GM23338 (cell line): Measurements from ENCODE around the gene COL16A1. TPM values are rescaled to one million over a fixed set of nuclear protein-coding genes. Genes with fewer than 3 reads are reported as not detected.

ENCODE experiments used
- ATAC-seq: fragments of 200-7000 bp; cut with Tn5 transposase; 3 replicates; pipeline ENCODE4 v1.9.1; 2020
- DNase-seq: peaks from one replicate; pipeline ENCODE4 v3.0.0-alpha.2; 2015; ENCODE audit warnings: low spot score
- H2AFZ ChIP-seq: fragments of 200-600 bp; sonication (generic); 2 replicates; pipeline ENCODE4 v1.8.0; 2016; ENCODE audit warnings: antibody characterized with exemption, mild to moderate bottlenecking, moderate library complexity
- H3F3A ChIP-seq: fragments of 200-600 bp; sonication (generic); replicated peaks from 2 replicates; pipeline ENCODE4 v1.8.0; 2017; ENCODE audit warnings: antibody characterized with exemption, mixed run types, low read depth
- H3K27ac ChIP-seq: fragments of 200-600 bp; sonication (generic); 2 replicates; pipeline ENCODE4 v1.6.1; 2016; ENCODE audit warnings: low read depth
- H3K27me3 ChIP-seq: fragments of 200-600 bp; sonication (generic); 2 replicates; pipeline ENCODE4 v1.8.0; 2016; ENCODE audit warnings: mild to moderate bottlenecking, mixed run types, moderate library complexity; ENCODE audit not compliant: insufficient read depth
- H3K36me3 ChIP-seq: fragments of 200-600 bp; sonication (generic); 2 replicates; pipeline ENCODE4 v1.8.0; 2016; ENCODE audit warnings: mild to moderate bottlenecking; ENCODE audit not compliant: insufficient read depth
- H3K4me1 ChIP-seq: fragments of 200-600 bp; sonication (generic); 2 replicates; pipeline ENCODE4 v1.8.0; 2016; ENCODE audit warnings: mild to moderate bottlenecking, moderate library complexity; ENCODE audit not compliant: insufficient read depth
- H3K4me2 ChIP-seq: fragments of 200-600 bp; sonication (generic); 2 replicates; pipeline ENCODE4 v1.7.1; 2017; ENCODE audit warnings: mixed run types
- H3K4me3 ChIP-seq: fragments of 200-600 bp; sonication (generic); 2 replicates; pipeline ENCODE4 v1.6.1; 2016; ENCODE audit warnings: mixed run types
- H3K79me2 ChIP-seq: fragments of 200-600 bp; sonication (generic); replicated peaks from 2 replicates; pipeline ENCODE4 v1.8.0; 2017; ENCODE audit warnings: mild to moderate bottlenecking; ENCODE audit not compliant: insufficient read depth
- H3K9me2 ChIP-seq: fragments of 200-600 bp; sonication (generic); 2 replicates; pipeline ENCODE4 v1.8.0; 2017; ENCODE audit not compliant: insufficient read depth
- H4K20me1 ChIP-seq: fragments of 200-600 bp; sonication (generic); replicated peaks from 2 replicates; pipeline ENCODE4 v1.8.0; 2017; ENCODE audit warnings: mild to moderate bottlenecking; ENCODE audit not compliant: insufficient read depth
- H3K27ac Mint-ChIP-seq: 2 replicates; pipeline ENCODE4 v1.8.0; 2020; ENCODE audit warnings: inconsistent platforms, mild to moderate bottlenecking, moderate library complexity, mixed read lengths
- H3K27me3 Mint-ChIP-seq: 3 replicates; pipeline ENCODE4 v1.8.0; 2022; ENCODE audit warnings: low read depth, mild to moderate bottlenecking, moderate library complexity, mixed read lengths, inconsistent platforms; ENCODE audit not compliant: insufficient read depth, poor library complexity
- H3K36me3 Mint-ChIP-seq: 3 replicates; pipeline ENCODE4 v1.8.0; 2021; ENCODE audit warnings: low read depth, mild to moderate bottlenecking, inconsistent platforms, moderate library complexity, mixed read lengths
- H3K4me1 Mint-ChIP-seq: 3 replicates; pipeline ENCODE4 v1.8.0; 2020; ENCODE audit warnings: mild to moderate bottlenecking, inconsistent platforms, mixed read lengths
- H3K4me3 Mint-ChIP-seq: 3 replicates; pipeline ENCODE4 v1.8.0; 2021; ENCODE audit warnings: moderate library complexity, mild to moderate bottlenecking, inconsistent platforms, mixed read lengths
- H3K9me3 Mint-ChIP-seq: 3 replicates; pipeline ENCODE4 v1.8.0; 2020; ENCODE audit warnings: moderate library complexity, mild to moderate bottlenecking, inconsistent platforms, mixed read lengths
- CREB1 ChIP-seq: fragments of 250-450 bp; sonication (Bioruptor Pico); IDR thresholded peaks from 2 replicates; pipeline ENCODE4 v1.5.0; 2020; ENCODE audit warnings: low read depth, mild to moderate bottlenecking, moderate library complexity
- CTCF ChIP-seq, 2 experiments: fragments of 200-600 bp in 1 of 2; sonication (generic) in 1 of 2; conservative IDR thresholded peaks; 2 replicates each; pipeline versions ENCODE4 v1.5.1 to v1.6.1; 2016 to 2017; ENCODE audit warnings: antibody characterized with exemption in 2 of 2, low read depth in 2 of 2, mild to moderate bottlenecking in 2 of 2, moderate library complexity in 1 of 2
- ETS1 ChIP-seq: IDR thresholded peaks from 2 replicates; pipeline ENCODE4 v1.6.1; 2016; ENCODE audit warnings: antibody characterized with exemption
- EZH2 ChIP-seq: fragments of 200-600 bp; sonication (generic); IDR thresholded peaks from one replicate; pipeline ENCODE4 v1.8.0; 2017; ENCODE audit warnings: antibody characterized with exemption, mild to moderate bottlenecking, low read depth; ENCODE audit not compliant: unreplicated experiment
- EZH2phosphoT487 ChIP-seq: fragments of 200-600 bp; sonication (generic); IDR thresholded peaks from one replicate; pipeline ENCODE4 v1.8.1; 2018; ENCODE audit warnings: antibody characterized with exemption; ENCODE audit not compliant: unreplicated experiment
- JUNB ChIP-seq: IDR thresholded peaks from one replicate; pipeline ENCODE4 v1.6.1; 2016; ENCODE audit warnings: antibody characterized with exemption; ENCODE audit not compliant: unreplicated experiment
- NANOG ChIP-seq: IDR thresholded peaks from 2 replicates; pipeline ENCODE4 v1.6.1; 2016; ENCODE audit warnings: antibody characterized with exemption, borderline replicate concordance
- POLR2AphosphoS5 ChIP-seq: IDR thresholded peaks from 2 replicates; pipeline ENCODE4 v1.6.1; 2016; ENCODE audit warnings: antibody characterized with exemption, low read depth
- REST ChIP-seq: IDR thresholded peaks from one replicate; pipeline ENCODE4 v1.6.1; 2018; ENCODE audit warnings: antibody characterized with exemption; ENCODE audit not compliant: unreplicated experiment
- STAT1 ChIP-seq: IDR thresholded peaks from one replicate; pipeline ENCODE4 v1.6.1; 2016; ENCODE audit warnings: antibody characterized with exemption; ENCODE audit not compliant: unreplicated experiment
- ZNF331 ChIP-seq: fragments of 250-450 bp; sonication (Bioruptor Pico); IDR thresholded peaks from 2 replicates; pipeline ENCODE4 v1.5.0; 2020; ENCODE audit warnings: low read depth, mild to moderate bottlenecking, moderate library complexity
- polyA plus RNA-seq: library from polyadenylated mRNA; unstranded; fragments of >200 nt; fragmentation: Nextera tagmentation; extraction: Ambion mirVana; gene quantifications from 2 replicates; pipeline ENCODE4 v1.2.1, GENCODE V29; 2016
- total RNA-seq: library from RNA; depleted of rRNA; stranded (reverse); fragments of >200 nt; shearing (Covaris generic); gene quantifications from 2 replicates; pipeline ENCODE4 v1.2.3, GENCODE V29; 2014

COL16A1 gene
- total and polyA plus RNA-seq, 2 experiments from 2014 or later, result 4.2 to 13.2 TPM

- H3K4me3 ChIP-seq, result no peak overlapping the region
- no peaks in the 10 kb centered on the region for H3K79me2 ChIP-seq
- no peaks in the 10 kb centered on the region for H3K9me2 ChIP-seq
- H3K27ac ChIP-seq, result no peak overlapping the region
- DNase-seq (no peak), ATAC-seq (no peak)
- Mint-ChIP-seq H3K27me3 (peaks cover 13% of the 10 kb centered on the region), H3K4me1 (peaks cover 24% of the 10 kb centered on the region), H3K36me3 (no peaks in the 10 kb centered on the region), H3K9me3 (no peaks in the 10 kb centered on the region; the same call in 2 of the 3 replicates), H3K4me3 (no peak overlapping the region), H3K27ac (no peak overlapping the region)
- no peaks in the 10 kb centered on the region for H3K36me3 ChIP-seq
- H2AFZ ChIP-seq, result no peak overlapping the region
- no peak overlapping the region for H3K4me2 ChIP-seq
- no peaks in the 10 kb centered on the region for H3K4me1 ChIP-seq
- H3F3A ChIP-seq, result no peaks in the 10 kb centered on the region
- no peaks in the 10 kb centered on the region for H4K20me1 ChIP-seq
- no peak for TF ChIP-seq EZH2
- TF ChIP-seq JUNB, result no peak
- no peak for TF ChIP-seq ZNF331 (CRISPR knock-in tag)
- no peak for TF ChIP-seq POLR2AphosphoS5
- no peaks in the 10 kb centered on the region for H3K27me3 ChIP-seq
Observed at GRCh38 chr1:31687601-31688000, 16.2 kb downstream of the COL16A1 start.

DNA sequence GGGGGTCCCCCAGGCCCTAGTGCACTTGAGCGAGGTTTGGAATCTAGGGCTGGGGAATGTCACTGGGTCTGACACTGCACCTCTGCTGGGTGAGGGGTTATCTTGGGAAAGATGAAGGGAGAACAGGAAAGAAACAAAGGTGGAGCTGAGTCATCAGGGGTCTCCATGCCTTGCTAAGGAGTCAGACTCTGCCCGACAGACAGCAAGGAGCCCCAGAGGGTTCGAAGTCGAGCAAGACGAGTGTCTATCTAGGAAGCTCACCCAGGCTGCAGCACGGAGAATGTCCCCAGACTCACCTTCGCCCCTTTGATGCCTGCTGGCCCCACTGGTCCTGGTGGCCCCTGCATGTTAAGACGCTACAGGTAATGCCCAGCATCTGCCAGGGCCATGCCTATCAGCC lies 18.0 kb downstream of the COL16A1 start:
- Mint-ChIP-seq H3K27ac (no peak overlapping the region), H3K27me3 (peaks cover 13% of the 10 kb centered on the region), H3K4me1 (peaks cover 24% of the 10 kb centered on the region), H3K36me3 (no peaks in the 10 kb centered on the region), H3K4me3 (no peak overlapping the region), H3K9me3 (no peaks in the 10 kb centered on the region; the same call in 2 of the 3 replicates)
- Histone ChIP-seq H3F3A (no peaks in the 10 kb centered on the region), H3K4me1 (no peaks in the 10 kb centered on the region), H3K4me3 (no peak overlapping the region), H2AFZ (no peak overlapping the region), H3K36me3 (no peaks in the 10 kb centered on the region), H3K79me2 (no peaks in the 10 kb centered on the region), H4K20me1 (no peaks in the 10 kb centered on the region), H3K27me3 (no peaks in the 10 kb centered on the region), H3K9me2 (no peaks in the 10 kb centered on the region), H3K4me2 (no peak overlapping the region), H3K27ac (no peak overlapping the region)
- no peak for ATAC-seq
- DNase-seq, result no peak
- TF ChIP-seq STAT1 (no peak), EZH2phosphoT487 (no peak), CTCF (conservative IDR thresholded peaks at IDR 0.05; ENCODE audit: low read depth in 2 of 2) (no peak), ZNF331 (CRISPR knock-in tag) (no peak), ETS1 (no peak), NANOG (no peak), CREB1 (CRISPR knock-in tag) (no peak), POLR2AphosphoS5 (no peak), JUNB (no peak), REST (no peak), EZH2 (no peak)
